Measurements from ENCODE around the gene ATP6V1F.
"Not testable (repeated sequence)": the region's sequence is repeated elsewhere in the genome, so short reads cannot be mapped to it uniquely, and the experiment has no call there.

ATP6V1F gene

GRCh38 chr7:128903621-128904361, 41.1 kb downstream of the ATP6V1F start:
- DNase-seq = no peak

- DNase-seq = peak; percentile 51
Observed at GRCh38 chr7:128904381-128905197, 41.9 kb downstream of the ATP6V1F start.

- DNase-seq = no peak
Observed at GRCh38 chr7:128906001-128906765, 43.5 kb downstream of the ATP6V1F start.

GRCh38 chr7:128906766-128907559, 44.3 kb downstream of the ATP6V1F start:
- no peak for DNase-seq

GRCh38 chr7:128908750-128909624, 46.3 kb downstream of the ATP6V1F start:
- peak; percentile 61 for DNase-seq

GRCh38 chr7:128909625-128910568, 47.2 kb downstream of the ATP6V1F start:
- peak; percentile 58 for DNase-seq

- DNase-seq = peak; percentile 65
Observed at GRCh38 chr7:128910569-128910945, 47.9 kb downstream of the ATP6V1F start, which contains the start of gene KCP. KCP (minus strand) TSS chr7:128910709; CDS start chr7:128910676, 33 bp downstream.

GRCh38 chr7:128911423-128912031, 48.9 kb downstream of the ATP6V1F start:
- DNase-seq = no peak

- DNase-seq = no peak
Observed at GRCh38 chr7:128912281-128912680, 49.6 kb downstream of the ATP6V1F start.

GRCh38 chr7:128912709-128913495, 50.2 kb downstream of the ATP6V1F start:
- not testable (repeated sequence) for DNase-seq

GRCh38 chr7:128913870-128914565, 51.4 kb downstream of the ATP6V1F start:
- DNase-seq = no peak

GRCh38 chr7:128914566-128915151, 52.0 kb downstream of the ATP6V1F start:
- DNase-seq = no peak

- peak; percentile 53 for DNase-seq
Observed at GRCh38 chr7:128915271-128915819, 52.7 kb downstream of the ATP6V1F start.

All from retina (tissue), 1 donor.